C4-2B (cell line): ENCODE measurements around the gene RFTN1.

Experiments
- H3K27ac ChIP-seq: fragments of 450-650 bp; 2 replicates; pipeline ENCODE4 v1.5.1; 2017
- ZFX ChIP-seq: fragments of 450-650 bp; IDR thresholded peaks from 2 replicates; pipeline ENCODE4 v1.6.1; 2017
- TF ChIP-seq, protein P1 (sequence below): fragments of 450-650 bp; conservative IDR thresholded peaks from 2 replicates; pipeline ENCODE4 v1.5.1; 2017; ENCODE audit warnings: mild to moderate bottlenecking

RFTN1 gene

DNA sequence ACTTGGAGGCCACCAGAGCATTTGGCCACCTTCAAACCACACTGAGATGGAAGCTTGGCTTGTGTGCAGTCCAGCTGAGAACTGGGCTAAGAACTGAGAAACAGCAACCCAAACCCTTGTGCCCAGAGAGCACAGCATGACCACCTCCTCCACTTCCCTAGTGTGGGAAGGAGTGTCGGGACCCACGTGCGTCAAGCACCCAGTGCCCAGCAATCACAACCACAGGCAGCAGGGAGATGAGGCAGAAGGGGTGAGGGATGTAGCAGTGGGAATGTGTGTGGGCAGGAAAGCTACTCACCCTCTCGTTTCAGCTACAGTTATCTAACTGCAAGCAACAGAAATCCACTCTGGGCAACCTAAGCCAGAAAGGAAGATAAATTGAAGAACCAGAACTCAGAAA lies 25.0 kb upstream of the RFTN1 start:
- H3K27ac ChIP-seq, result no peak overlapping the region
- TF ChIP-seq, protein P1, sequence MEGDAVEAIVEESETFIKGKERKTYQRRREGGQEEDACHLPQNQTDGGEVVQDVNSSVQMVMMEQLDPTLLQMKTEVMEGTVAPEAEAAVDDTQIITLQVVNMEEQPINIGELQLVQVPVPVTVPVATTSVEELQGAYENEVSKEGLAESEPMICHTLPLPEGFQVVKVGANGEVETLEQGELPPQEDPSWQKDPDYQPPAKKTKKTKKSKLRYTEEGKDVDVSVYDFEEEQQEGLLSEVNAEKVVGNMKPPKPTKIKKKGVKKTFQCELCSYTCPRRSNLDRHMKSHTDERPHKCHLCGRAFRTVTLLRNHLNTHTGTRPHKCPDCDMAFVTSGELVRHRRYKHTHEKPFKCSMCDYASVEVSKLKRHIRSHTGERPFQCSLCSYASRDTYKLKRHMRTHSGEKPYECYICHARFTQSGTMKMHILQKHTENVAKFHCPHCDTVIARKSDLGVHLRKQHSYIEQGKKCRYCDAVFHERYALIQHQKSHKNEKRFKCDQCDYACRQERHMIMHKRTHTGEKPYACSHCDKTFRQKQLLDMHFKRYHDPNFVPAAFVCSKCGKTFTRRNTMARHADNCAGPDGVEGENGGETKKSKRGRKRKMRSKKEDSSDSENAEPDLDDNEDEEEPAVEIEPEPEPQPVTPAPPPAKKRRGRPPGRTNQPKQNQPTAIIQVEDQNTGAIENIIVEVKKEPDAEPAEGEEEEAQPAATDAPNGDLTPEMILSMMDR, result no peak
- TF ChIP-seq ZFX, result no peak

DNA sequence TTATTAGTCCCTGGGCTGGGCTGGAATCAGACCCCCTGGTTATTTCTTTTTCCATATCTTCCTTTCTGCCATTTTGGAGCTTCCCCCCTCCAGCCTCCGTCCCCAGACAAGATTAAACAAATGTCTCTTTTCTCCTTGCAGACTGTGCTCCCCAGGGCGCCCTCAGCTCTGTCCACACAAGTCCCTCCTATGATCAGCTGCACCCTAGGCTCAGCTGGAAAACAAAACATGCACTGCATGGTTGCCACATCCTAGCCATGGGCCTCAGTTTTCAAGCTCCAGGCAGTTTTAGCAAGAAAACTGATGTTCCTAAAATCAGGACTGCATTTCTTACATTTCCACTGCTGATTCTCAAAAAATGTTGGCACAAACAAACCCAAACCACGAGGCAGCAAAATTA lies 23.5 kb upstream of the RFTN1 start:
- TF ChIP-seq, protein P1, result no peak
- TF ChIP-seq ZFX, result no peak
- no peak overlapping the region for H3K27ac ChIP-seq

DNA sequence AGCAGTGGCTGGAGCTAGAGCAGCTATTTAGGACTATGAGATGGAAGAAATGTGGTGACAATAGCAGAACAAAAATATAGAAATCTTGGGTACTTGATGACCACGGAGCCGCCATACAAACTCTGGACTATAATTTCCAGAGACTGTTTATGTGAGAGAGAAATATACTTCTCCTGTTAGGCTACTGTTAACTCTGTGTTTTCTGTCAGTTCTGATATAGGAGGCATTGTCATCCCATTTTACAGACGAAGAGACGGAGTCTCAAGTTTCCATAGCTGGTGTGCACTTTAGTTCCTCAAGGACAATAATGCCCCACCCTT lies 22.8 kb upstream of the RFTN1 start:
- TF ChIP-seq, protein P1, result no peak
- no peak for TF ChIP-seq ZFX
- H3K27ac ChIP-seq, result no peak overlapping the region

DNA sequence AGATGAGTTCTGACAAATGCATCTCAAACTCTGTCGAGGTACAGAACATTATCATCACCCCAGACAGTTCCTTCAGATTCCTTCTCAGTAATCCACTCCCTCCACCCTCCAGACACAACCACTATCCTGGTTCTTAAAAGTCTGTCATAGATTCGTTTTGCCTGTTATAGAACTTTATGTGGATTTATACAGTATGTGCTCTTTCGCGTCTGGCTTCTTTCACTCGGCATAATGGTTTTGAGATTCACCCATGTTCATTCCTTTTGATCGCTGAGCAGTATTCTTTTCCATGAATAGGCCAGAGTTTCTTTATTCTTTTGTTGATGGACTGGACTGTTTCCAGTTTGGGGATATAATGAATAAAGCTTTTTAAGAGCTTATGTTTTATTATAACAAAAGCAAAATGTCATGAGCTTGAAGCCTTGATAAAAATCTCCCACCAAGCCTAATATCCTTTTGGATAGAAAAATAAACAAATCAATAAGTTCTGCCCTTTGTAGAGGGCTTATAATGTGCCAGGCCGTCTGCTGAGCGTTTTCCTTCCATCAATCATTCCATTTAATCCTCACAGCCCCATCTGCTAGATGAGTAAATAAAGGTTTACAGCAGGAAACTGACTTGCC lies 21.3 kb upstream of the RFTN1 start:
- no peak overlapping the region for H3K27ac ChIP-seq
- TF ChIP-seq, protein P1, result no peak
- TF ChIP-seq ZFX, result no peak

DNA sequence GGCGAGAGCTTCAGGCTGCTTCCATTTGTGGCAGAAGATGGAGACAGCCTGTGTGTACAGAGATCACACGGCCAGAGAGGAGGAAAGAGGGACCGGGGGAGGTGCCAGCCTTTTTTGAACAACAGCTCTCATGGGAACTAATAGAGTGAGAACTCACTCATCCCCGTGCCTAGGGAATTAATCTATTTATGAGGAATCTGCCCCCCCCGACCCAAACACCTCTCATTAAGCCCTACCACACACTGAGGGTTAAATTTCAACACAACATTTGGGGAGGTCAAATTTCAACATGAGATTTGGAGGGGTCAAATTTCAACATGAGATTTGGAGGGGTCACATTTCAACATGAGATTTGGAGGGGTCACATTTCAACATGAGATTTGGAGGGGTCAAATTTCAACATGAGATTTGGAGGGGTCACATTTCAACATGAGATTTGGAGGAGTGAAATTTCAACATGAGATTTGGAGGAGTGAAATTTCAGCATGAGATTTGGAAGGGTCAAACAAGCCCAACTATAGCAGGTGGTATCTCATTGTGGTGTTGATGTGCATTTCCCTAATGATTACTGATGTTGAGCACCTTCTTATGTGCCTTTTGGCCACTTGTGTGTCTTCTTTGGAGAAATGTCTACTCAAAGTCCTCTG lies 20.6 kb upstream of the RFTN1 start:
- no peak overlapping the region for H3K27ac ChIP-seq
- no peak for TF ChIP-seq ZFX
- TF ChIP-seq, protein P1, result no peak

DNA sequence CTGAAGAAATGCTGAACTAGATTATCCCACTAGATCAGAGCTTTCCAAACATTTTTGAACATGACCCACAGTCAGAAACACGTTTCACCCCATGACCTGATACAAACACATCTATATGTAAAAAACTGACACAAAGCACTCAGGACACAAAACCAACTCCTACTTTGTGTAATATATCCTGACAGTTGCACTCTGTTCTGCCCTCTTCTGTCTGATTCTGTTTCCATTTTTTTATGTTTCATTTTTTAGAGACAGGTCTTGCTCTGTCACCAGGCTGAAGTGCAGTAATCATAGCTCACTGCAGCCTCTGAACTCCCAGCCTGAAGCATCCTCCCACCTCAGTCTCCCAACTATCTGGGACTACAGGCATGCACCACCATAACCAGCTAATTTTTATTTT lies 15.8 kb upstream of the RFTN1 start:
- TF ChIP-seq, protein P1, result no peak
- TF ChIP-seq ZFX, result no peak
- no peak overlapping the region for H3K27ac ChIP-seq

DNA sequence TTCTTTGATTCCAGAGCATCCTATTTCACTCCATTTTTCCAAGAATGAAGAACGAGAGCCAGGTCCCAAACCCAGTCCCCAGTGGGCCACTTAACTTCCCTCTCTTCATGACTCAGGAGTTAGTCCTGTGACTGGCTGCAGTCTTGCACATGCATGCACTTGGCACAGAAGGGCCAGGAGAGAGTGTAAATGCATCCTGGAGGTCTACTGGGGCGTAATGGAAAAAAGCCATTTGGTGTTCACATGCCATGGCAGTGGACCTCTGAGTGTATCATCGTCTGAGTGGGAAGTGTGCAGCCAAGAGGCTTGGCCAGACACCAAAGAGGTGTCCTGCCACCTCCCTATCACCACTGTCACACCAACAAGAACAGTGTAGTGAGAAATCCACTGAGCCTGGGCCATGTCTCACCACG lies 15.1 kb upstream of the RFTN1 start:
- TF ChIP-seq, protein P1, result no peak
- TF ChIP-seq ZFX, result no peak
- no peak overlapping the region for H3K27ac ChIP-seq
